ENCODE data around the gene ALOXE3.

ALOXE3 gene

GRCh38 chr17:8066841-8067775 is 51.2 kb downstream of the ALOXE3 start:
- no peak for TF ChIP-seq MYC (IDR thresholded peaks at IDR 0.05; ENCODE audit: low read depth, low read length)
- no peak for TF ChIP-seq POLR2A (IDR thresholded peaks at IDR 0.05; ENCODE audit: extremely low read depth, insufficient read length)
- TF ChIP-seq MAX (IDR thresholded peaks at IDR 0.05; ENCODE audit: low read depth, low read length): no peak
- no peak for TF ChIP-seq CTCF (IDR thresholded peaks at IDR 0.05; ENCODE audit: low read depth, low read length)
- no peak for DNase-seq (ENCODE audit: low read depth)
- H3K4me3 ChIP-seq (ENCODE audit: low read depth, low read length): no peak overlapping the region

GRCh38 chr17:8064561-8065019 is 53.7 kb downstream of the ALOXE3 start:
- DNase-seq (ENCODE audit: low read depth): no peak
- TF ChIP-seq MYC (IDR thresholded peaks at IDR 0.05; ENCODE audit: low read depth, low read length): no peak
- no peak for TF ChIP-seq POLR2A (IDR thresholded peaks at IDR 0.05; ENCODE audit: extremely low read depth, insufficient read length)
- TF ChIP-seq MAX (IDR thresholded peaks at IDR 0.05; ENCODE audit: low read depth, low read length): no peak
- TF ChIP-seq CTCF (IDR thresholded peaks at IDR 0.05; ENCODE audit: low read depth, low read length): no peak
- no peak overlapping the region for H3K4me3 ChIP-seq (ENCODE audit: low read depth, low read length)

GRCh38 chr17:8063761-8064534 is 54.4 kb downstream of the ALOXE3 start:
- no peak for DNase-seq (ENCODE audit: low read depth)
- no peak overlapping the region for H3K4me3 ChIP-seq (ENCODE audit: low read depth, low read length)
- TF ChIP-seq CTCF (IDR thresholded peaks at IDR 0.05; ENCODE audit: low read depth, low read length) (no peak), MYC (IDR thresholded peaks at IDR 0.05; ENCODE audit: low read depth, low read length) (no peak), MAX (IDR thresholded peaks at IDR 0.05; ENCODE audit: low read depth, low read length) (no peak), POLR2A (IDR thresholded peaks at IDR 0.05; ENCODE audit: extremely low read depth, insufficient read length) (no peak)

GRCh38 chr17:8062807-8063483 is 55.4 kb downstream of the ALOXE3 start:
- DNase-seq (ENCODE audit: low read depth): no peak

More at GRCh38 chr17:8062807-8063483, 55.4 kb downstream of the ALOXE3 start:
- TF ChIP-seq MAX (IDR thresholded peaks at IDR 0.05; ENCODE audit: low read depth, low read length) (no peak), MYC (IDR thresholded peaks at IDR 0.05; ENCODE audit: low read depth, low read length) (no peak), CTCF (IDR thresholded peaks at IDR 0.05; ENCODE audit: low read depth, low read length) (no peak), POLR2A (IDR thresholded peaks at IDR 0.05; ENCODE audit: extremely low read depth, insufficient read length) (no peak)
- H3K4me3 ChIP-seq (ENCODE audit: low read depth, low read length): no peak overlapping the region
